Left ventricle myocardium inferior (tissue), 1 donor: ENCODE measurements around the gene TSEN34. TPM values are rescaled to one million over a fixed set of nuclear protein-coding genes. Genes with fewer than 3 reads are reported as not detected.
"Not testable (repeated sequence)": the region's sequence is repeated elsewhere in the genome, so short reads cannot be mapped to it uniquely, and the experiment has no call there.

Experiments
- DNase-seq: peaks from one replicate; pipeline ENCODE4 v3.0.0-alpha.2; 2020
- H3K27ac ChIP-seq: fragments of 200-600 bp; replicated peaks from 2 replicates; pipeline ENCODE4 v1.8.0; 2021
- H3K27me3 ChIP-seq: fragments of 200-600 bp; 2 replicates; pipeline ENCODE4 v1.8.0; 2021; ENCODE audit warnings: low read depth
- H3K36me3 ChIP-seq: fragments of 200-600 bp; 2 replicates; pipeline ENCODE4 v1.8.0; 2021
- H3K4me1 ChIP-seq: fragments of 200-600 bp; 2 replicates; pipeline ENCODE4 v1.8.0; 2021
- H3K4me3 ChIP-seq: fragments of 200-600 bp; 2 replicates; pipeline ENCODE4 v1.8.0; 2021; ENCODE audit warnings: mild to moderate bottlenecking, moderate library complexity
- H3K9me3 ChIP-seq: fragments of 200-600 bp; replicated peaks from 2 replicates; pipeline ENCODE4 v1.8.0; 2021
- CTCF ChIP-seq: fragments of 200-600 bp; IDR thresholded peaks from 2 replicates; pipeline ENCODE4 v1.8.0; 2021; ENCODE audit warnings: antibody characterized with exemption, mild to moderate bottlenecking, borderline replicate concordance
- intact Hi-C: fragments of 100-400 bp; cut with micrococcal nuclease; formaldehyde crosslinking; loops from one replicate; pipeline ENCODE4 v1.11.0; 2022
- total RNA-seq: library from RNA; stranded (reverse); fragmentation: NEBNext Ultra II Directional; extraction: Animal tissue kit (Norgen Biotek cat#: 25700); gene quantifications from one replicate; pipeline ENCODE4 v1.2.1, GENCODE V29; 2021
- donor health status: DM: no; HTN: yes; CAD: no; lungs with severe emphysema.

TSEN34 gene
- total RNA-seq, 1 donor from 2014 or later, result 16.2 TPM

DNA sequence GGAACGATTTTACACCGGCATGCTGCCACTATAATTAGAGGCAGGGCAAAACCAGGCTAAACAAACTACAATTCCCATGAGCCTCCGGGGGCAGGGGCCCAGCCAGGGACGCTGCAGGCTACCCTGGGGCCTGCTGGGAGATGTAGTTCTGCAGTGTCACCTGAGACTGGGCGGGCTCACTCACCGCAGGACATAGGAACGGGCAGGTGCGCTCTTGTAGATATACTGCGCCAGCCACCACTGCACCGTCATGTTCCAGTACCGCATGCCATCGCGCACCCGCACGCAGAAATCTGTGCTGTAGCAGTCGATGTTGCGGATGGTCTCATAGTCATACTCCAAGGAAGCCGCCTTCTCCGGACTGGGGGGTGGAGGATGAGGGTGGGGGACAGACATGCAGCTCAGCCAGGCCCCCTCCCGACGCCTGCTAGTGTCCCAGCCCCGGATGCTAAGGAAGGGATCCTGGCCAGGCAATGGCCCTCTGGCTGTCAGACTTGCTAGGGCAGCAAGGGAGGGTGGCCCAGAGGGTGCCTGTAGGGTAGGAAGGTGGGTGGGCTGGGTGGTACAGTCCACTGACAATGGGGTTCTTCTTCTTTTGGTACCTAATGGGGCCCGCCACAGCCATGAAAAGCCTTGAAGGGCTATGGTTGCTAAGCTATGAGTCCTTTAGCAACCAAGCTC lies 12.4 kb upstream of the TSEN34 start:
- Histone ChIP-seq H3K4me1 (no peaks in the 10 kb centered on the region), H3K27me3 (peaks cover 5% of the 10 kb centered on the region), H3K27ac (no peak overlapping the region), H3K36me3 (peaks cover 27% of the 10 kb centered on the region), H3K4me3 (no peak overlapping the region), H3K9me3 (no peaks in the 10 kb centered on the region)
- no peak for TF ChIP-seq CTCF
- no peak for DNase-seq
- intact Hi-C loops, result loop anchor here (10.0 kb wide), 1 partner anchor 56 kb away; no protein-coding TSS in a partner anchor

- peaks cover 27% of the 10 kb centered on the region for H3K36me3 ChIP-seq
- no peak overlapping the region for H3K4me3 ChIP-seq
- intact Hi-C loops, result loop anchor here (10.0 kb wide), 1 partner anchor 55 kb away; no protein-coding TSS in a partner anchor
Observed at GRCh38 chr19:54179262-54179852, 11.8 kb upstream of the TSEN34 start.

DNA sequence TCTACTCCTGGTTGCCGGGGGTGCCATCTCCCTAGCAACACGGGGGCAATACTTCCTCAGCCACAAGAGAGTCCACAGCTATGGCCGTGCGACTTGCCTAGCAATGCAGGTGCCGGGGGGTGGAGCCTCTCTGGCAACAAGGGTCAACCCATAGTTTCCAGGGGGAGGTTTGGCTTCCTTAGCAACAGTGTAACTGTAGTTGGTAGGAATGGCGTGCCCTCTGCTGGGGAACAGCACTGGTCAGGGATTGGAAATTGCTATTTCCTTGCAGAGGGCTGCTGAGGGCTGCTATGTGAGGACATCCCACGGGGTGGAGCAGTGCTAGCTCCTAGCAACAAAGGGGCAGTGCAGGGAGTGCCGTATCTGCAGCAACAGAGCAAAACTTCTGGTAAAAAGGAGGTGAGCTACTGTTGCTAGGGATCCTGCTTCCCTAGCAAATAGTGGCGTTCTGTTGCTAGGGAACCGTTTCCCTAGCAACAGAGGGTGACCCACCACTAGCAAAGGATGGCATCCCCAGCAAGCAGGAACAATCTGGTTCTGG lies 11.1 kb upstream of the TSEN34 start:
- Histone ChIP-seq H3K27me3 (no peaks in the 10 kb centered on the region), H3K36me3 (peaks cover 27% of the 10 kb centered on the region), H3K27ac (no peak overlapping the region), H3K9me3 (no peaks in the 10 kb centered on the region), H3K4me3 (no peak overlapping the region), H3K4me1 (no peaks in the 10 kb centered on the region)
- intact Hi-C loops, result loop anchor here (10.0 kb wide), 1 partner anchor 55 kb away; no protein-coding TSS in a partner anchor
- no peak for DNase-seq
- peak; percentile 14 for TF ChIP-seq CTCF

More at GRCh38 chr19:54179262-54179852, 11.8 kb upstream of the TSEN34 start:
- no peak for TF ChIP-seq CTCF
- no peak for DNase-seq
- Histone ChIP-seq H3K4me1 (no peaks in the 10 kb centered on the region), H3K27ac (no peak overlapping the region), H3K27me3 (no peaks in the 10 kb centered on the region), H3K9me3 (no peaks in the 10 kb centered on the region)

- TF ChIP-seq CTCF, result no peak
- Histone ChIP-seq H3K4me1 (no peaks in the 10 kb centered on the region), H3K9me3 (no peaks in the 10 kb centered on the region), H3K27ac (no peak overlapping the region), H3K27me3 (no peaks in the 10 kb centered on the region), H3K4me3 (no peak overlapping the region), H3K36me3 (peaks cover 27% of the 10 kb centered on the region)
- intact Hi-C loops, result no loop called here
- DNase-seq, result no peak
Observed at GRCh38 chr19:54180691-54181091, 10.4 kb upstream of the TSEN34 start.

DNA sequence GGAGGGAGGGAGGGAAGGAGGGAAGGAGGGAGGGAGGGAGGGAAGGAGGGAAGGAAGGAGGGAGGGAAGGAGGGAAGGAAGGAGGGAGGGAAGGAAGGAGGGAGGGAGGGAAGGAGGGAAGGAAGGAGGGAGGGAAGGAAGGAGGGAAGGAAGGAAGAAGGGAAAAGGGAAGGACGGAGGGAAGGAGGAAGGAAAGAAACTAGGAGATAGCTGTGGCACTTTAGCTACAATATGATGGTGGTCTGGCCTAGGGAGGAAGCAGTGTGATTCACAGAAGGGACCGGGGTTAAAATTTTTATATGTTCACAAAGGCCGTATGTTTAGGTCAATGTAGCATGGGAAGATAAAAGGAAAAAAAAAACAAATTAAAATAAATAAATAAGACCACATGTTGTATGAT lies 9.2 kb upstream of the TSEN34 start:
- DNase-seq, H3K9me3 ChIP-seq, H3K4me3 ChIP-seq, intact Hi-C loops, H3K27me3 ChIP-seq, H3K4me1 ChIP-seq, H3K27ac ChIP-seq: not testable (repeated sequence)
- peaks cover 27% of the 10 kb centered on the region for H3K36me3 ChIP-seq

DNA sequence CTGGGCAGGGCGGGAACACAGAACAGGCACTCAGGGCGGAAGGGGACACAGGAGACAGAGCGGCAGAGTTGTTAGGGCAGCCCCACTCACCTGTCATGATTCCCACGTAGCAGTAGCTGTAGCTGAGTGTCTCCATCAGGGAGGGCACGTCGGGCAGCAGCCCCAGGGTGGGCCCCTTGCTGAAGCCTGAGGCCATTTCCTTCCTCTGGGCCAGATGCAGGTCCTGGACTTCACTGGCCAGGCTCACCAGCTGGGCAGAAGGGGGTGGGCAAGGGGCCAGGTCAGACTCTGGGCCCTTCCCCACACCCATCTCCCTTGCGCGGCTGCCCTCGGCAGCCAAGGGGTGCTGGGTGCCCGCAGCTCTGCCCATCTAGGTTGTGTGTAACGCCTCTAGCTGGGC lies 7.7 kb upstream of the TSEN34 start:
- no peaks in the 10 kb centered on the region for H3K9me3 ChIP-seq
- no peak overlapping the region for H3K27ac ChIP-seq
- intact Hi-C loops, result no loop called here
- peaks cover 5% of the 10 kb centered on the region for H3K4me1 ChIP-seq
- TF ChIP-seq CTCF, result no peak
- DNase-seq, result no peak
- no peak overlapping the region for H3K4me3 ChIP-seq
- no peaks in the 10 kb centered on the region for H3K27me3 ChIP-seq
- H3K36me3 ChIP-seq, result peaks cover 27% of the 10 kb centered on the region
